ENCODE measurements around the gene TSPAN18.

The TSPAN18 gene

DNA sequence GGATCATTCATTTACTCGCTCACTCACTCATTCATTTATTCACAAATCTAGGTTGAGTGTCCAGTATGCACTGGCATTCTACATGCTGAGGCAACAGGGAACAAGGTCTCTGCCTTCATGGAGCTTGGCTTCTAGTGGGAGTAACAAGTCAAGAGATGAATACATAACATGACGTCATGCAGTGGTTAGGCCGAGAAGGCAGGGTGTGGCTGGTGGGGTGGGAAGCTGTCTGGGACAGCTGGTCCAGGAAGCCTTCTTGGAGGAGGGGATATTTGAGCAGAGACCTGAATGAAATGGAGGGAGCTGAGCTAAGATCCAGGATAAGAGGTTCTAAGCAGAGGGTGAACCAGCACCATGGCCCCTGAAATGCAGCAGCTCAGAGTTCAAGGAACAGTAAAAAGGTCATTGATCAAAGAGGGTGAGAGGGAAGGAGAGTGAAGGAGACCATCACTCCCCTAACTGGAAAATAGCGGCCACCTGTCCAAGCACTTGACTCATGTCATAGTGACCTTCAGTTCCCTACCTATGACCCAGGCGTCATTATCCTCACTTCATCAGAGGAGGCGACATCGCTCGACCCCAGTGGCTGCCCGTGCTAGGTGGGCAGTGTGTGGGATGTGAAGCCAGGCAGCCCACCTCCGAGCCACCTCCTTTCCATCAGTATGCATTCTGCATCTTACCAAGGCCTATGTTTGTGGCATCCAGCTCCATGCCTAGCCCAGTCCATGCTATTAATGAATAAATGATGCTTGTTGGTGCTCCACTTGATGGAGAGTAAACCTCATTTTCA, 105.0 kb downstream of the TSPAN18 start:
- no peak for DNase-seq

GRCh38 chr11:44832452-44832851, 105.7 kb downstream of the TSPAN18 start:
- no peak for DNase-seq

DNA sequence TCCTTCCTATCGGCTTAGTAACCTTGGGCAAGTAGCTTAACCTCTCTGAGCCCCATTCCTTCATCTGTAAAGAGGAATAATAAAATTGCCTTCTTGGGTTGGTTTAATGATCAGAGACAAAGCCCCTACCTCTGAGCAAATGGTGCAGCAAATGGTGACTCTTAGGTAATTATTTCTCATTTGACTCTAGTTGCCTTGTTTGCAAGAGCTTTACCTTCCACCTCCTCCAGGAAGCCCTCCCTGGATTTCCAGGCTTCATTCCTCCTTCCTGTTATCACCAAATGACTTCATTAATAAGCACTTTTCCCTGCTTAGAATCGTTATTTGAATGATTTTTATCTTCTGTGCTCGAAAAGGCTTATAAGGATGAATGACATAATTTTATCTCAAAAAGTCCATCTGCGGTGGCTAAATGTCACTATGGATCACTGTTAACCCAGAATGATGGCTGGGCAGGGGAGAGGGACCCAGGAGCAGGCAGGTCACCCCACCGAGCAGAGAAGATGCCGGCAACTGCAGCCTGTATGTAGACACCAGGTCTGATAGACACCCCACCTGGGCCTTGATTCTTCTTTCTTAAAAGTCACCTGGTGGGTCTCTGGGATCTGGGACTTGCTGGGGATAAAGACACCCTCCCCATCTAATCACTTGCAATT, 106.6 kb downstream of the TSPAN18 start:
- no peak for DNase-seq

DNA sequence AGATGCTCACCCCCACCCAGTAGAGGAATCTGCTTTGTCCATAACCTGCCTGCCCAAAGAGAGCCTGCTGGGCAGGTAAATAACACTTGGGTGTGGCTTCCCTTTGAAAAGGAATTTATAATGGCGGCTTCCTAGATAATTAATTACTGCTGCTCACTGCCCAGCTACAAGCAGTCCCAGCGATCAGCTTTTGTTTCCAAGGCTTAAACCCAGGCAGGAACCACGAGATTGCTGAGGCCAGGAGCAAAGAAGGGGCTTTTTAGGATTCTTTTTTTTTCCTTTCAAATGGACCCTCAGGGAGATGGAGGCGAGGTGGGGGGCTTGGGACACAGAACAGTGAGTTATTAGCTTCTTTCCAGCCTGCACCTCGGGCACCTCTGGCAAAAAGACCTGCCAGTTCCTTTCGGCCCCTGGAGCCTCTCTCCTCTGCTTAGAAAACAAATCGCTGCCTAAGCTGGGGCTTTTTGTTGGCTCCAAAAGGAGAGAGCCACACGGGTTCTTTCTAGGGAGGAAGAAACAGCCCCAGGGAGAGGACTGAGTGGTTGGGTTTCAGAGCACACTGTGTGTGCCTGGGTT, 107.2 kb downstream of the TSPAN18 start:
- no peak for DNase-seq

DNA sequence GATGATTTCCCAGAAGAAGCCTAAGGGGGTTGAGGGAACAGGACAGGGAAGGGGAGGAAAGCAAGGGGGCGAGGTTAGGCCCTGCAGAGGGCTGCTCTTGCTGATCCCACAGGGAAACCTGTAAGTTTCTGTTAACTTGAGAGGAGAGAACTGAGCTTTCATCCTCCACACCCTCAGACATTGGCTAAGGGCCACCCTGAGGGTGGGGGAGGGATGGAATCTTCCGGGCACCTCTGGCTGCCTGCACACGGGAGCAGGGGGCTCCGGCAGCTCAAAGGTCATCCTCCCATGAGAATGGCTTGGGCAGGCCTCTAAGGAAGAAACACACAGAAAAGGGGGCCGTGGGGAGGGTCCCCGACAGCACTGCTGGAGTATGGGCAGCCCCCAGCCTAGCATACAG, 108.1 kb downstream of the TSPAN18 start:
- no peak for DNase-seq

- DNase-seq, result no peak
Measured at GRCh38 chr11:44835296-44835695, 108.5 kb downstream of the TSPAN18 start.

DNA sequence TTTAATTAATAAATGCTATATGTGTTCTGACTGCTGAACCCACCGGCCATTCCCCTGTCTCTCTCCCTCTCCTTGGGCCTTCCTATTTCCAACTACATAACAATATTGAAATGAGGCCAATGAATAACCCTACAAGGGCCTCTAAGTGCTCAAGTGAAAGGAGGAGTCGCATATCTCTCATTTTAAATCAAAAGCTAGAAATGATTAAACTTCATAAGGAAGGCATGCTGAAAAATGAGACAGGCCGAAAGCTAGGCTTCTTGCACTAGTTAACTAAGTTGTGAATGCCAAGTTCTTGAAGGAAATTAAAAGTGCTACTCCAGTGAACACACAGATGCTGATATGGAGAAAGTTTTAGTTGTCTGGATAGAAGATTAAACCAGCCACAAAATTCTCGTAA, 109.2 kb downstream of the TSPAN18 start:
- no peak for DNase-seq

DNA sequence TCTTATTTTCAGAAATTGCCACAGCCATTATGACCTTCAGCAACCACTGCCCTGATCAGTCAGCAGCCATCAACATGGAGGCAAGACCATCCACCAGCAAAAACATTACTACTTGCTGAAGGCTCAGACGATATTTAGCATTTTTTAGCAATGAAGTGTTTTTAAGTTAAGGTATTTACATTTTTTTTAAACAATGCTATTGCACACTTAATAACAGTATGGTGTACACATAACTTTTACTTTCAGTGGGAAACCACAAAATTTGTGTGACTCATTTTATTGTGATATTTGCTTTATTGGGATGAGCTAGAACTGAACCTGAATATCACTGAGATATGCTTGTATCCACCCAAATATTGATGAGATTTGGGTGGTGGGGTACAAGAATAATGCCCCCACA, 110.9 kb downstream of the TSPAN18 start:
- no peak for DNase-seq

GRCh38 chr11:44839458-44840084, 112.8 kb downstream of the TSPAN18 start:
- no peak for DNase-seq

DNA sequence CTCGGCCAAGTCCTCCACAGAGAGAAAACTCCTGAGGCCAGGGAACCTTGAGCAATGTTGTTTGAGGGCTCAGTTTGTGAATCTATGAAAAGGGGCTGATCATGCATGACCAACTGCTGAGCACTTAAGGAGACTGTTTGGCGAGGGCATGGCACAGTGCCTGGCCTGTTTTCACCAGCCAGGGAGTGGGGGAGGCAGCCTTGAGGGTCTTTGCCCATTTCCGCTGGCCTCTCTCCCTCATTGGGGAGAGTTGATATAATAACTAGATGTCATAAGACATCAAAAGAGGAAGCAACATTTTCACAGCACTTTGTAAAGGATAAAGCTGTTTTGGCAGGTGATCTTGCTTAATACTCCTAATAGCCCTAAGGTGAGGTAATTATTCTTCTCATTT, 113.3 kb downstream of the TSPAN18 start:
- DNase-seq, result no peak

GRCh38 chr11:44840521-44841251, 113.9 kb downstream of the TSPAN18 start:
- DNase-seq, result no peak

- no peak for DNase-seq
Measured at GRCh38 chr11:44842220-44842619, 115.5 kb downstream of the TSPAN18 start.

- DNase-seq, result no peak
Measured at GRCh38 chr11:44846852-44847251, 120.1 kb downstream of the TSPAN18 start.

DNA sequence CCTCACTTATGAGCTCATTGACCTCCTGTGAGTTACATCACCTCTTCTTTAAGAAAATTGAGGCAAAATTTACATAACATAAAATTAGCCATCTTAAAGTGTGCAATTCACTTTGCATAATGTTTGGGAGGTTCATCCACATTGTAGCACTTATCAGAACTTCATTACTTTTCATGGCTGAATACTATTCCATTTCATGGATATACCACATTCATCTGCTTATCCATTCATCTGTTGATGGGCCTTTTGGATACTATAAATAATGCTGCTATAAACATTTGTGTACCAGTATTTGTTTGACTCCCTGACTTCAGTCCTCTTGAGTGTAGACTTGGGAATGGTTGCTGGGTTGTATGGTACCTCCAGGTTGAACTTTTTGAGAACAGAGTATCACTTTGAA, 120.6 kb downstream of the TSPAN18 start:
- DNase-seq, result no peak

DNA sequence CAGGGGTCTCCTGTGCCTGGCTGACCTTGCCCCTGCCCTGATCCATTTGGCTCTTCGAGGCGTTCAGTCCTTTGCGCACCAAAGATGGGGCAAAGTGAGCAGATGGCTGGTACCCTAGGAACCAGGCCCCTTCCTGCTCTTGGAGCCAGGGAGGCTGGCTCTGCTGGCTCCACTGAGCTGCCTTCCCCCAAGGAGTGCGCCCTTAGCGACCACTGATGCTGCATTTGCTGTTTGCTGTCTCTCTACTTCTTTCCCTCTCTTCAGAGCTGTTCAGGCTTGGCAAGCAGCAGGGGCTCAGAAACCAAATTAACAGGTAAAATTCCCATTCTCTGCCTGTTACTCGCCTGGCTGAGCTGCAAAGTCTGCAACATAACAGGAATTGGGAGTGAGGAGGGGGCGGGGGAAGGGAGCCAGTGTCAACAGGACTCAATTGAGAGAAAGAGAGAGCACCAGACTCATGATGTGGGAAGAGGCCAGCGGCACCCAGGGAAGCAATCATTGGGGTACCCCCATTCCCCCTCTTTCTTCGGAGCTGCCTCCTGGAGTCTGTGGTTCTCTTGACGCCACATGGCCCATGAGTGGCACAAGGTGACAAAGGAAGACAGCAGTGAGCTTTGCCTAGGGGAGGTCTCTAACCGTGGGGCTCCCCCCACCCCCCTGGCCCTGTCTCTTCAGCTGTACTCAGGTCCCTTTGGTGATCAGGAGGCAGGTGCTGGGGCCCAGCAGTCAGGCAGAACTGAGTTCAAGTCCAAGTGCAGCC, 121.6 kb downstream of the TSPAN18 start:
- DNase-seq, result no peak

DNA sequence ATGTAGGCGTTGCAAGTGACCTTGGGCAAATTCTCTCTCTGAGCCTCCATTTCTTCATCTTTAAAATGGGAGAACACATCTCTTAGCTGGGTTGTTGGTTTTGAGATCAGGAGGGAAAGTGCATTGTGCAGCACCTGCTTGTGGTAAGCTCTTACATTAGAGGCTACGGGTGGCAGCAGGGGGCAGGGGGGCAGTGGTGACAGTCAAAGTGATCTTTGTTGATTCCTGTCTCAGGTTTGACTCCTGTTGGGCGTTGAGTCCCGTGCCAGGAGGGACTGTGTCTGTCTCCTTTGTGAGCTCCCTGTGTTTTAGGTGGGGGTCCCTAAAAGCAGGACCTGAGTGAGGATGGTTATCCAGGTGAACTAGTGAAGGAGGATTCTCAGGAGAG, 122.2 kb downstream of the TSPAN18 start:
- DNase-seq, result no peak

- no peak for DNase-seq
Measured at GRCh38 chr11:44849424-44849823, 122.7 kb downstream of the TSPAN18 start.

DNA sequence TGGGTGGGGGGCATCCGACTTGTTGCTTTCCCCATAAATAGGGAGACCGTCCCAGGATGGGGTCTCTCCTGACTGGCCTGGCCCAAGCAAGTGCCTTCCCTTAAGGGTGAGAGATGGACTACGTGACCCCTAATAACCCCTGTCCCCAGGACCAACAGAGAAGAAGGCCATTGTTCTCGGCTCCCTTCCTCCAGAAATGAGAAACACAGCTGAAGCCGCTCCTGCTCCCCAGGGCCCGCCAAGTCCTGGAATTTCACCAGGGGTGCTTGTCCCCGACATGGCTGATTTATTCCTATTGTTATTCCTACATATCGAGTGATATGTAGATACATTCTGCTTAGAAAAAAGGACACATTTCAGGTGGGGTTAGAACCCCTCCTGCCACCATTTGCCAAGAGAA, 123.2 kb downstream of the TSPAN18 start:
- DNase-seq, result no peak

DNA sequence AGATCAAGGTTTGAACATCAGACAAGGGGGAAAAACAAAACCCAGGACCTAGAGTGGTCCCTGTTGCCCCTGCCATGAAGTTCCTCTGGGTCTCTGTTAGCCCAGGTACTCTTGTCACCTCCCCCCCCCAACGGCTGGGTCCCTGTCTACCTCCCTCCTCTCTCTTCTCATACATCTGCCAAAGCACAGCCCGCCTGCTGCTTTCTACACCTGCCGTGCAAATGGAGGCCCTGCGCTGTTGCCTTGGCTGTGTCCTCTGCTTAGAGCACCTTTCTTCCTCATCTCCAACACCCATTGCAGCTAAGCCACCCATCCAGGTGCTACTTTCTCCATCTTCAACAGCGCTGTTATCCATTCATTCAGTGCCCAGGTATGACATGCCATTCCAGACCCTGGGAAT, 124.7 kb downstream of the TSPAN18 start:
- no peak for DNase-seq

- DNase-seq, result no peak
Measured at GRCh38 chr11:44852159-44852747, 125.5 kb downstream of the TSPAN18 start.

DNA sequence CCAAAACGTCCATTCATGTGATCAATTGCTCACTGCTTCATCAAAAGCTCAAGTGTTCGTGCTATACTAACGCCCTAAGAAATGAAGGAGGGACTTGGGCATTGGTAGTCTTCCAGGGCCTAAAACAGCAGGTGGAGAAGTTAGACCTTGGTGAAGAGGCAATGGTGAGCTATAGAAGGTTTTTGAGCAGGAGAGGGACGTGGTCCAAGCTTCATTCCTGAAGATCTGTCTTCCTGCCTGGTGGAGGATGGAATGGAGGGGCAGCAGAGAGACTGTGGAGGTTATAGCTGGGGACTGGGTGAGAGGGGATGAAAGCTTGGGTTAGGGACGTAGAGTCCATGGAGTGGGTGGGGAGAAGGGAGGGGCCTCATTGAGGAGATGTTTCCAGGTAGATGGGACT, 126.2 kb downstream of the TSPAN18 start:
- no peak for DNase-seq

DNA sequence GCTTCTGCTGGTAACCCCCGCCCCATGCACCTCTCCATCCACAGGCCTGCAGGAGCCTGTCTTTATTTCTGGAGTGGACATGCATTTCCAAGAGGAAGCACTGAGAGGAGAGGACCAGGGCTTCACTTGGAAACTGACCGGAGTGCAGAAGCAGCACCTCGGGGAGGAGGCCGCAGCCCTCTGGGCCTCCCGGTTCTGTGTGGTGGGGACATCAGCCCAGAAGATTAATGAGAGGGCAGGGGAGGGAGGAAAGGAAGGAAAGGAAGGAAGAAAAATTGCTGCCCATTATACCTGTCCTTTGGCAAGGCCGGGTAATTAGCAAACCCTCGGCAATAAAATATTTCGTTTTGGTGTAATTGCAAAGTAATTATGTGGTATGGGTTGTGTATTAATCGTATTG, 126.9 kb downstream of the TSPAN18 start:
- no peak for DNase-seq
